Transverse colon (tissue), 4 donors: ENCODE measurements around the gene ZBTB12. TPM values are rescaled to one million over a fixed set of nuclear protein-coding genes. Genes with fewer than 3 reads are reported as not detected.

Experiments
- small RNA-seq, 4 donors: library from RNA; depleted of rRNA; stranded (forward); fragments of <200 nt; gene quantifications; one replicate each; pipeline ENCODE3, GENCODE V24; 2016
- total RNA-seq, 4 donors: library from RNA; depleted of rRNA; stranded (reverse); fragments of >200 nt; gene quantifications; one replicate each; pipeline ENCODE4 v1.1.0, GENCODE V29; 2016

ZBTB12 gene
- total RNA-seq, 4 donors from 2014 or later, result 0.14 to 1.3 (median 0.77) TPM

Small RNAs within 50 kb of the gene (small RNA-seq; reads per million reads assigned to genes)
- gene AL645922.1, result 0 reads per million in 4 donors

Other genes with a start within 250 kb of the ZBTB12 start
- 100 to 1,000 TPM; 221 to 310 (median 231) TPM for gene BAG6, start 249.4 kb downstream of the ZBTB12 start, total RNA-seq
- gene APOM, start 246.2 kb downstream of the ZBTB12 start, total RNA-seq, result 1 to 10 TPM in 2 of 4 donors, not detected in 2; 2.2 to 5.5 TPM
- gene C6orf47, start 241.3 kb downstream of the ZBTB12 start, total RNA-seq, result 10 to 100 TPM; 18.7 to 45.7 (median 25.2) TPM
- gene GPANK1, start 237.1 kb downstream of the ZBTB12 start, total RNA-seq, result 10 to 100 TPM in 3 of 4 donors, 1 to 10 TPM in 1; 2.4 to 32.9 (median 23.2) TPM
- 100 to 1,000 TPM; 182 to 231 (median 210) TPM for gene CSNK2B, start 236.0 kb downstream of the ZBTB12 start, total RNA-seq
- gene LY6G5B, start 232.1 kb downstream of the ZBTB12 start, total RNA-seq, result 10 to 100 TPM in 2 of 4 donors, 1 to 10 TPM in 2; 2.4 to 21.3 (median 10.3) TPM
- 1 to 10 TPM in 1 of 4 donors, under 1 TPM in 1, not detected in 2; 0.95 to 2.2 TPM for gene LY6G5C, start 221.0 kb downstream of the ZBTB12 start, total RNA-seq
- 10 to 100 TPM; 45.4 to 72.8 (median 67.4) TPM for gene ABHD16A, start 198.8 kb downstream of the ZBTB12 start, total RNA-seq
- gene LY6G6F, start 195.2 kb downstream of the ZBTB12 start, total RNA-seq, result not detected
- gene LY6G6D, start 186.7 kb downstream of the ZBTB12 start, total RNA-seq, result not detected
- not detected for gene LY6G6C, start 180.3 kb downstream of the ZBTB12 start, total RNA-seq
- under 1 TPM in 1 of 4 donors, not detected in 3; 0.16 TPM for gene MPIG6B, start 178.7 kb downstream of the ZBTB12 start, total RNA-seq
- gene DDAH2, start 172.8 kb downstream of the ZBTB12 start, total RNA-seq, result 100 to 1,000 TPM in 3 of 4 donors, 10 to 100 TPM in 1; 78.3 to 148 (median 107) TPM
- 100 to 1,000 TPM; 253 to 375 (median 362) TPM for gene CLIC1, start 165.6 kb downstream of the ZBTB12 start, total RNA-seq
- 100 to 1,000 TPM in 1 of 4 donors, 10 to 100 TPM in 3; 16.5 to 159 (median 43.9) TPM for gene MSH5, start 162.1 kb downstream of the ZBTB12 start, total RNA-seq
- gene SAPCD1, start 139.4 kb downstream of the ZBTB12 start, total RNA-seq, result 10 to 100 TPM in 1 of 4 donors, 1 to 10 TPM in 1, not detected in 2; 3.3 to 11.1 TPM
- 10 to 100 TPM in 2 of 4 donors, 1 to 10 TPM in 2; 7.6 to 22.1 (median 9.6) TPM for gene VWA7, start 124.8 kb downstream of the ZBTB12 start, total RNA-seq
- gene VARS1, start 106.3 kb downstream of the ZBTB12 start, total RNA-seq, result 10 to 100 TPM; 18.0 to 54.7 (median 31.1) TPM
- 10 to 100 TPM; 23.5 to 43.0 (median 34.8) TPM for gene LSM2, start 95.1 kb downstream of the ZBTB12 start, total RNA-seq
- under 1 TPM in 2 of 4 donors, not detected in 2; 0.64 to 0.68 TPM for gene HSPA1L, start 86.8 kb downstream of the ZBTB12 start, total RNA-seq
- gene HSPA1A, start 86.5 kb downstream of the ZBTB12 start, total RNA-seq, result 100 to 1,000 TPM; 192 to 247 (median 221) TPM
- gene HSPA1B, start 74.3 kb downstream of the ZBTB12 start, total RNA-seq, result 100 to 1,000 TPM; 104 to 471 (median 278) TPM
- gene NEU1, start 39.3 kb downstream of the ZBTB12 start, total RNA-seq, result 10 to 100 TPM; 21.1 to 88.7 (median 65.4) TPM
- 100 to 1,000 TPM; 149 to 734 (median 395) TPM for gene SLC44A4, start 23.1 kb downstream of the ZBTB12 start, total RNA-seq
- 10 to 100 TPM; 25.9 to 33.3 (median 27.9) TPM for gene EHMT2, start 4.4 kb downstream of the ZBTB12 start, total RNA-seq
- 1 to 10 TPM; 4.6 to 9.4 (median 7.5) TPM for gene C2, start 25.6 kb upstream of the ZBTB12 start, total RNA-seq
- 10 to 100 TPM in 3 of 4 donors, 1 to 10 TPM in 1; 9.0 to 59.7 (median 39.6) TPM for gene CFB, start 44.0 kb upstream of the ZBTB12 start, total RNA-seq
- 100 to 1,000 TPM in 1 of 4 donors, 10 to 100 TPM in 3; 59.2 to 114 (median 88.0) TPM for gene NELFE, start 56.9 kb upstream of the ZBTB12 start, total RNA-seq
- 100 to 1,000 TPM in 1 of 4 donors, 10 to 100 TPM in 3; 52.8 to 173 (median 71.3) TPM for gene SKIC2, start 57.1 kb upstream of the ZBTB12 start, total RNA-seq
- gene DXO, start 70.1 kb upstream of the ZBTB12 start, total RNA-seq, result 10 to 100 TPM; 17.5 to 29.9 (median 20.9) TPM
- gene C4A, start 80.0 kb upstream of the ZBTB12 start, total RNA-seq, result 100 to 1,000 TPM in 1 of 4 donors, 10 to 100 TPM in 3; 16.9 to 210 (median 33.6) TPM
- gene C4B, start 112.7 kb upstream of the ZBTB12 start, total RNA-seq, result 100 to 1,000 TPM in 1 of 4 donors, 10 to 100 TPM in 3; 20.3 to 137 (median 64.0) TPM
- under 1 TPM in 3 of 4 donors, not detected in 1; 0.27 to 0.64 (median 0.40) TPM for gene CYP21A2, start 136.3 kb upstream of the ZBTB12 start, total RNA-seq
- gene TNXB, start 207.3 kb upstream of the ZBTB12 start, total RNA-seq, result 100 to 1,000 TPM in 1 of 4 donors, 10 to 100 TPM in 3; 47.7 to 205 (median 66.2) TPM
- 100 to 1,000 TPM in 2 of 4 donors, 10 to 100 TPM in 2; 59.0 to 139 (median 98.5) TPM for gene ATF6B, start 226.2 kb upstream of the ZBTB12 start, total RNA-seq
- gene FKBPL, start 228.2 kb upstream of the ZBTB12 start, total RNA-seq, result 1 to 10 TPM in 2 of 4 donors, not detected in 2; 3.0 to 3.3 TPM
- 1 to 10 TPM in 2 of 4 donors, not detected in 2; 2.4 to 2.7 TPM for gene PRRT1, start 249.9 kb upstream of the ZBTB12 start, total RNA-seq